HepG2 (cell line): Measurements from ENCODE around the gene INHBB. TPM values are rescaled to one million over a fixed set of nuclear protein-coding genes. Genes with fewer than 3 reads are reported as not detected.

Source experiments
- ARID2 ChIP-seq: sonication (generic); formaldehyde crosslinking; IDR thresholded peaks from 2 replicates; pipeline ENCODE4 v1.8.1; 2022; ENCODE audit warnings: mild to moderate bottlenecking, missing genetic modification reagents, borderline replicate concordance
- ARID5B ChIP-seq: IDR thresholded peaks from 2 replicates; pipeline ENCODE4 v1.4.0; 2020; ENCODE audit warnings: mild to moderate bottlenecking, missing genetic modification reagents
- HIC2 ChIP-seq: sonication (generic); formaldehyde crosslinking; IDR thresholded peaks from 2 replicates; pipeline ENCODE4 v1.9.0; 2022; ENCODE audit warnings: low read depth, missing genetic modification reagents
- HMGXB3 ChIP-seq: sonication (generic); formaldehyde crosslinking; IDR thresholded peaks from 2 replicates; pipeline ENCODE4 v1.4.0; 2020; ENCODE audit warnings: missing genetic modification reagents, borderline replicate concordance
- KDM2A ChIP-seq: sonication (generic); formaldehyde crosslinking; IDR thresholded peaks from 2 replicates; pipeline ENCODE4 v1.4.0; 2020; ENCODE audit warnings: low read depth, missing genetic modification reagents, borderline replicate concordance
- LRRFIP1 ChIP-seq: sonication (generic); formaldehyde crosslinking; conservative IDR thresholded peaks from 2 replicates; pipeline ENCODE4 v1.4.0; 2020; ENCODE audit warnings: missing genetic modification reagents
- NR2F1 ChIP-seq, 2 experiments: fragments of 450-650 bp in 1 of 2; formaldehyde crosslinking in 1 of 2; IDR thresholded peaks; 2 replicates each; pipeline versions ENCODE4 v1.5.0 to v1.6.1; 2016 to 2020; ENCODE audit warnings: mild to moderate bottlenecking in 1 of 2, missing compliant biosample characterization in 1 of 2, missing genetic modification reagents in 1 of 2, moderate library complexity in 1 of 2
- POGZ ChIP-seq: sonication (generic); formaldehyde crosslinking; IDR thresholded peaks from 2 replicates; pipeline ENCODE4 v1.4.0; 2020; ENCODE audit warnings: mild to moderate bottlenecking, missing genetic modification reagents
- SAP130 ChIP-seq: IDR thresholded peaks from 2 replicates; pipeline ENCODE4 v1.6.1; 2016; ENCODE audit warnings: low read depth
- ZBTB25 ChIP-seq: IDR thresholded peaks from 2 replicates; pipeline ENCODE4 v1.6.1; 2018; ENCODE audit warnings: missing genetic modification reagents
- ZNF329 ChIP-seq: sonication (generic); formaldehyde crosslinking; IDR thresholded peaks from 2 replicates; pipeline ENCODE4 v1.9.0; 2021; ENCODE audit warnings: low read depth, mild to moderate bottlenecking, missing genetic modification reagents
- ZSCAN20 ChIP-seq: sonication (generic); formaldehyde crosslinking; IDR thresholded peaks from 2 replicates; pipeline ENCODE4 v1.4.0; 2020; ENCODE audit warnings: missing genetic modification reagents, mild to moderate bottlenecking, borderline replicate concordance
- polyA plus RNA-seq, 8 experiments: library from polyadenylated mRNA; depleted of rRNA in 3 of 8; stranded (reverse) in 7 of 8; unstranded in 1 of 8; fragments of >200 nt; fragmentation: Illumina TruSeq in 4 of 8; extraction: Trizol in 4 of 8; gene quantifications; 2 replicates each; pipeline versions ENCODE4 v1.2.1 to v1.2.3, GENCODE V29; 2011 to 2016; ENCODE audit warnings: low read depth in 4 of 8, missing spikeins in 1 of 8, mixed read lengths in 1 of 8; ENCODE audit not compliant: insufficient read depth in 1 of 8
- total RNA-seq, 5 experiments: library from RNA; depleted of rRNA; stranded (reverse); fragments of >200 nt; fragmentation: Illumina TruSeq; extraction: Trizol; gene quantifications; 2 replicates each; pipeline ENCODE4 v1.2.3, GENCODE V29; 2016; ENCODE audit warnings: low read depth in 1 of 5

INHBB gene
- total and polyA plus RNA-seq, 2 of the 13 experiments (the other 11 are each of a cell fraction or from before 2014, with no cell fraction given), result 0.20 to 1.7 TPM

- TF ChIP-seq ARID2 (CRISPR knock-in tag) (0 out of 2 replicates have a peak, but pooled peaks have one; percentile 53), ZBTB25 (CRISPR knock-in tag) (no peak), ARID5B (peak; percentile 51; the same call in 1 of the 2 replicates), POGZ (no peak), HMGXB3 (no peak), ZNF329 (CRISPR knock-in tag) (no peak), KDM2A (peak; percentile 30; the same call in 1 of the 2 replicates), LRRFIP1 (CRISPR knock-in tag) (no peak), SAP130 (CRISPR knock-in tag) (peak; percentile 23; the same call in 1 of the 2 replicates), NR2F1 (CRISPR knock-in tag; IDR thresholded peaks at IDR 0.05) (no peak), HIC2 (CRISPR knock-in tag) (no peak), ZSCAN20 (no peak)
Measured at GRCh38 chr2:120396861-120397811, 51.2 kb downstream of the INHBB start (continued).
